Activated B cell treated with CpG ODN at 0.5 μM for 24 hours (primary cell): ENCODE results near the gene CTCFL. TPM values are rescaled to one million over a fixed set of nuclear protein-coding genes. Genes with fewer than 3 reads are reported as not detected.

Source experiments
- ATAC-seq: fragments of 200-7000 bp; cut with Tn5 transposase; one replicate; pipeline ENCODE4 v1.10.0; 2021; ENCODE audit warnings: low read depth, mild to moderate bottlenecking, moderate library complexity
- CTCF ChIA-PET: fragments of 350-600 bp; sonication (Branson Sonifier 250); formaldehyde crosslinking; loops from one replicate; lab custom pipeline; 2021; ENCODE audit warnings: antibody characterized with exemption; lab: Charles Lee
- POLR2A ChIA-PET: fragments of 350-600 bp; sonication (Branson Sonifier 250); formaldehyde crosslinking; loops from one replicate; lab custom pipeline; 2021; ENCODE audit warnings: antibody characterized with exemption; lab: Charles Lee
- DNase-seq: peaks from one replicate; pipeline ENCODE4 v3.0.0; 2022
- H3K27ac Mint-ChIP-seq: one replicate; pipeline ENCODE4 v1.8.0; 2020; ENCODE audit warnings: mixed read lengths
- H3K27me3 Mint-ChIP-seq: one replicate; pipeline ENCODE4 v1.8.0; 2021; ENCODE audit warnings: mixed read lengths
- H3K36me3 Mint-ChIP-seq: one replicate; pipeline ENCODE4 v1.8.0; 2021; ENCODE audit warnings: low read depth, mixed read lengths
- H3K4me1 Mint-ChIP-seq: one replicate; pipeline ENCODE4 v1.8.0; 2021; ENCODE audit warnings: mixed read lengths
- H3K4me3 Mint-ChIP-seq: one replicate; pipeline ENCODE4 v1.8.0; 2020; ENCODE audit warnings: mild to moderate bottlenecking, mixed read lengths
- H3K9me3 Mint-ChIP-seq: one replicate; pipeline ENCODE4 v1.8.0; 2020; ENCODE audit warnings: mixed read lengths
- intact Hi-C: fragments of 100-400 bp; cut with micrococcal nuclease; formaldehyde crosslinking; loops from one replicate; pipeline ENCODE4 v1.15.1; 2024
- total RNA-seq: library from RNA; stranded (reverse); gene quantifications from 2 replicates; pipeline ENCODE4 v1.2.3, GENCODE V29; 2022
- TF ChIP-seq, protein P1 (sequence below): fragments of 200-600 bp; IDR thresholded peaks from one replicate; pipeline ENCODE4 v1.8.0; 2022; ENCODE audit warnings: antibody characterized with exemption, mild to moderate bottlenecking

The CTCFL gene
- total RNA-seq, 1 donor from 2014 or later: not detected

DNA sequence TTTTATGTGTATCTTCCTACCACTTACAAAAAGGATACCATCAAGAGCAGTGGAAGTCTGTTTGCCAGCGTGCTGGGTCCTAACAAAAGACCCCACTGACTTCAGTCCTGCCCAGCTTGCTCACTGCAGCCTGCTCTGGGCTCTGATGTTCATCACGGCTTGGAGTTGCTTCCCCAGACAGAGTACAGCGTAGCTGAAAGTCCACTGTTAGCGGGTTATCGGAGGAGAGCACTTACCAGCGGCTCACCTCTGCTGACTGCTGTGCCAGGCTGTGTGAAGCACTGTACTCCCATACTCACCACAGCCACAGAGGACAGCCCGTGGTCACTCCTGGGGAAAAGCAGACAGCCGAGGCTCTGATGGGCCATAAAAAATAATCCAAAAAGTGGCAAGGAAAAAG, 40.2 kb downstream of the CTCFL start:
- intact Hi-C loops: loop anchor here (10.0 kb wide), 1 partner anchor 1520 kb away; the partner anchor contains the start of gene CTSZ
- TF ChIP-seq, protein P1, sequence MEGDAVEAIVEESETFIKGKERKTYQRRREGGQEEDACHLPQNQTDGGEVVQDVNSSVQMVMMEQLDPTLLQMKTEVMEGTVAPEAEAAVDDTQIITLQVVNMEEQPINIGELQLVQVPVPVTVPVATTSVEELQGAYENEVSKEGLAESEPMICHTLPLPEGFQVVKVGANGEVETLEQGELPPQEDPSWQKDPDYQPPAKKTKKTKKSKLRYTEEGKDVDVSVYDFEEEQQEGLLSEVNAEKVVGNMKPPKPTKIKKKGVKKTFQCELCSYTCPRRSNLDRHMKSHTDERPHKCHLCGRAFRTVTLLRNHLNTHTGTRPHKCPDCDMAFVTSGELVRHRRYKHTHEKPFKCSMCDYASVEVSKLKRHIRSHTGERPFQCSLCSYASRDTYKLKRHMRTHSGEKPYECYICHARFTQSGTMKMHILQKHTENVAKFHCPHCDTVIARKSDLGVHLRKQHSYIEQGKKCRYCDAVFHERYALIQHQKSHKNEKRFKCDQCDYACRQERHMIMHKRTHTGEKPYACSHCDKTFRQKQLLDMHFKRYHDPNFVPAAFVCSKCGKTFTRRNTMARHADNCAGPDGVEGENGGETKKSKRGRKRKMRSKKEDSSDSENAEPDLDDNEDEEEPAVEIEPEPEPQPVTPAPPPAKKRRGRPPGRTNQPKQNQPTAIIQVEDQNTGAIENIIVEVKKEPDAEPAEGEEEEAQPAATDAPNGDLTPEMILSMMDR: no peak
- Mint-ChIP-seq H3K36me3 (no peaks in the 10 kb centered on the region), H3K9me3 (peaks cover 2% of the 10 kb centered on the region), H3K27me3 (no peaks in the 10 kb centered on the region), H3K4me3 (no peak overlapping the region), H3K4me1 (peaks cover 44% of the 10 kb centered on the region), H3K27ac (no peak overlapping the region)
- ChIA-PET POLR2A (interaction anchor here (1.4 to 6.2 kb wide), 2 partner anchors 86 to 94 kb away, joined by 3 to 69 read pairs; partner anchors contain the start of gene RBM38), CTCF (no interaction called here)
- no peak for DNase-seq
- ATAC-seq: no peak

DNA sequence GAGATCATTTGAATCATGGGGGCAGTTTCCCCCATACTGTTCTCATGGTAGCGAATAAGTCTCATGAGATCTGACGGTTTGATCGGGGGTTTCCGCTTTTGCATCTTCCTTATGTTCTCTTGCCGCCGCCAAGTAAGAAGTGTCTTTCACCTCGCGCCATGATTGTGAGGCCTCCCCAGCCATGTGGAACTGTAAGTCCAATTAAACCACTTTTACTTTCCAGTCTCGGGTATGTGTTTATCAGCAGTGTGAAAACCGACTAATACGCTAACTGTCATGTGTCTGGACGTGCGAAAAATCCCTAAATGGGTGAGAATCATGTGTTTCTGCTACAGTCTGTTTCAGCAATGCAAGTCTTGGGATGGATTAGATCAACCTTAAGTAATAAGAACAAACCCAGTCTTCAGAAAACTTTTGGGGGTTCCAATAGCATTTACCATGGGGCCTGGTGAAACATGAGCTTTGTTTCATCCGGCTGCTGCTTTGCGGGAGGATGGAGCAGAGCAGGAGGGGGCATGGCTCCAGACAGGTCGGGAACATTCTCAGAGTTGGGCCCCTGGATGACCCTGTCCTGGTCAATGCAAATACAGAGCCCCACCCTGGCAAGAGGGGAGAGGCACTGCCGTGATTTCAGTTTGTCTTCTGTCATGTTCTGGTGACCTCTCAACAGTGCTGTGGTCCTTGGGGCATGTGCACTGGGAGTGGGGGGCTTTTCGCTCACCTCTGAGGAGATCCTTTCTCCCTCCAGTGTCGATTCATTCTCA, 41.5 kb downstream of the CTCFL start:
- no peaks in the 10 kb centered on the region for H3K27me3 Mint-ChIP-seq
- no peaks in the 10 kb centered on the region for H3K36me3 Mint-ChIP-seq
- H3K27ac Mint-ChIP-seq: peak overlapping the region; percentile 87
- H3K9me3 Mint-ChIP-seq: peaks cover 2% of the 10 kb centered on the region
- peaks cover 55% of the 10 kb centered on the region for H3K4me1 Mint-ChIP-seq
- intact Hi-C loops: loop anchor here (1.0 to 10.0 kb wide), 2 partner anchors 12 to 1521 kb away; partner anchors contain the start of gene CTSZ
- ATAC-seq (peak; percentile 27), DNase-seq (peak; percentile 21)
- peak overlapping the region; percentile 60 for H3K4me3 Mint-ChIP-seq
- POLR2A ChIA-PET: interaction anchor here (1.0 to 6.2 kb wide), 5 partner anchors 10 to 93 kb away, joined by 5 to 73 read pairs (median 16); partner anchors contain the start of gene RBM38
- CTCF ChIA-PET: interaction anchor here (3.2 kb wide), 1 partner anchor 10 kb away, joined by 8 read pairs; no protein-coding TSS in a partner anchor
- TF ChIP-seq, protein P1: no peak

DNA sequence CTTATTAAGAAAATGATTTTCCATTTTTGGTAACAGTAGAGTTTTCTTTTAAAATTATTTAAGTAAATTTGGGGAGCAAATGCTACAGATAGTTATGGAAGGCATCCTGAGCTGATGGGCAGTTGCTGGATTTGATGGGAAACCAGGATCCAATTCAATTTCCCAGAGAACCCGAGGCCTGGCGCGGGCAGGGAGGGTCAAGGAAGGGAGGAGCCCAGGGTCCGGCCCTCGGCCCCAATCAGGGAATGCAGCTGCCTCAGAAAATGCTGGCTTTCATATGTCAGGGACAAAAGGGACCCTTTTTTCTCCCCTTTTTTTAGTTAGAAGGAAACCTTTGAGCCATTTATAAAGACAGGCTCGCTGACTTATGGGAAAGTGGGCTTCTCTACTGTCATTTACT, 42.1 kb downstream of the CTCFL start:
- H3K4me1 Mint-ChIP-seq: peaks cover 60% of the 10 kb centered on the region
- H3K27me3 Mint-ChIP-seq: no peaks in the 10 kb centered on the region
- TF ChIP-seq, protein P1: no peak
- ChIA-PET POLR2A (interaction anchor here (1.0 to 6.2 kb wide), 5 partner anchors 10 to 92 kb away, joined by 5 to 73 read pairs (median 16); partner anchors contain the start of gene RBM38), CTCF (interaction anchor here (3.2 kb wide), 1 partner anchor 10 kb away, joined by 8 read pairs; no protein-coding TSS in a partner anchor)
- H3K9me3 Mint-ChIP-seq: peaks cover 2% of the 10 kb centered on the region
- no peak for ATAC-seq
- peak overlapping the region; percentile 60 for H3K4me3 Mint-ChIP-seq
- H3K27ac Mint-ChIP-seq: peak overlapping the region; percentile 87
- DNase-seq: no peak
- intact Hi-C loops: loop anchor here (1.0 to 10.0 kb wide), 2 partner anchors 13 to 1522 kb away; partner anchors contain the start of gene CTSZ
- no peaks in the 10 kb centered on the region for H3K36me3 Mint-ChIP-seq

DNA sequence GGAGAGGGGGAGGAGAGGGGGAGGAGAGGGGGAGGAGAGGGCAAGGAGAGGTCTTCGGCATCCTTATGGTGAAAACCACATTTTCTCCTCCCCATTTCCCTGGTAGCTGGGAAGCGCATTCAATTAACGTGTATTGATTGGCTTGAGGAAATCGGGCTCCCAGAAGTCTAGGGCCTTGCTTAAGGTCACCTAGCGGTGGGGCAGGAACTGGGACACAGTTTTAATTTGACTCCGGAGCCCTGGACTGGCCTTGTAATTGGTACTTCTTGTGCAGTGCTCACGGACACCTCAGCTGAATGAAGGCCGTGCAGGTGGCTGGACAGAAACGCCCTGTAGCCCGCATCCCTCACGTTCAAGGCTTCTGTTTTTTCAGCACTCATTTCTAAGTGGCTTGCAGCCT, 42.8 kb downstream of the CTCFL start:
- ChIA-PET POLR2A (interaction anchor here (1.6 to 6.2 kb wide), 5 partner anchors 9 to 91 kb away, joined by 5 to 73 read pairs (median 16); partner anchors contain the start of gene RBM38), CTCF (interaction anchor here (1.8 to 3.2 kb wide), 2 partner anchors 11 to 14 kb away, joined by 5 to 8 read pairs; no protein-coding TSS in a partner anchor)
- Mint-ChIP-seq H3K9me3 (peaks cover 2% of the 10 kb centered on the region), H3K4me1 (peaks cover 67% of the 10 kb centered on the region), H3K27ac (no peak overlapping the region), H3K4me3 (no peak overlapping the region), H3K36me3 (no peaks in the 10 kb centered on the region), H3K27me3 (no peaks in the 10 kb centered on the region)
- TF ChIP-seq, protein P1: no peak
- no peak for ATAC-seq
- DNase-seq: peak; percentile 16
- intact Hi-C loops: loop anchor here (10.0 kb wide), 1 partner anchor 1523 kb away; the partner anchor contains the start of gene CTSZ
